ENCODE measurements around the gene KCTD1.

- TF ChIP-seq CTCF (IDR thresholded peaks at IDR 0.05; ENCODE audit: low read depth, low read length, missing input control) (no peak), HNF4A (conservative IDR thresholded peaks at IDR 0.05) (no peak), JUND (IDR thresholded peaks at IDR 0.05) (no peak), SP1 (IDR thresholded peaks at IDR 0.05) (no peak), REST (IDR thresholded peaks at IDR 0.05) (no peak), NR2F2 (IDR thresholded peaks at IDR 0.05) (no peak)
Measured at GRCh38 chr18:26493021-26493420, 55.3 kb downstream of the KCTD1 start.
